ENCODE results near the gene PLS3. TPM values are rescaled to one million over a fixed set of nuclear protein-coding genes. Genes with fewer than 3 reads are reported as not detected.
A peak's percentile ranks its signal among the peaks of the same experiment; 100 is the strongest.

PLS3 gene
- total and polyA plus RNA-seq, 2 donors (not counting 3 experiments of a cell fraction or from before 2014, with no cell fraction given): 120 to 329 TPM

DNA sequence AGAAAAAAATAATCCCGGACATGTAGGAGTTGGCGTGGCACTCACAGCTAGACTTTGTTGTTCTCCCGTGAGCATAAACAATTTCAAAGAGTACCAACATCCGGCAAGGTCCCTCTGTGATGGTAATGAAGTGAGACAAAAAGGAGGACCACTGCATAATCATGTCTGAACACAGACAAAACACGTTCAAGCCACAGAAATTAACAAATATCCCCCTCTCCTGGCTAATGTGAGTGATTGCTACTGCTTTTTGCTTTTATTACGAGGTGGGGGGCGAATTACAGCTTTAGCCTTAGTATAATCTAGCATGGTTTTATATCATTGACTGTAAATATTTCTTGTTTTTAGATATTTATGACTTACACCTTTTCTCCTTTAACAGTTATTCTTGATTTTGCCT lies 118.5 kb downstream of the PLS3 start:
- Histone ChIP-seq H3K36me3 (ENCODE audit: control insufficient read depth in 2 of 2, extremely low read depth in 1 of 2, insufficient read depth in 2 of 2, low read length in 2 of 2) (no peaks in the 10 kb centered on the region), H4K20me1 (replicated peaks; ENCODE audit: control insufficient read depth, extremely low read depth, insufficient read depth, low read length) (no peaks in the 10 kb centered on the region), H3K27ac (ENCODE audit: insufficient read depth, low read depth, low read length) (no peak overlapping the region), H2AFZ (ENCODE audit: low read depth, low read length) (no peak overlapping the region), H3K9ac (replicated peaks; ENCODE audit: extremely low read depth, insufficient read depth, low read length) (no peak overlapping the region), H3K4me1 (ENCODE audit: control insufficient read depth, extremely low read depth, insufficient read depth, low read length) (no peaks in the 10 kb centered on the region), H3K9me3 (replicated peaks; ENCODE audit: control insufficient read depth, insufficient read depth, low read length) (no peaks in the 10 kb centered on the region), H3K27me3 (ENCODE audit: control insufficient read depth in 2 of 2, insufficient read depth in 2 of 2, low read length in 2 of 2) (no peaks in the 10 kb centered on the region), H3K79me2 (ENCODE audit: control insufficient read depth, insufficient read depth, low read length) (no peaks in the 10 kb centered on the region), H3K4me3 (replicated peaks in 1 of 3; ENCODE audit: insufficient read depth in 1 of 3, low read depth in 1 of 3, low read length in 3 of 3) (no peak overlapping the region), H3K4me2 (ENCODE audit: insufficient read depth, low read length) (no peak overlapping the region), H3K9me1 (replicated peaks; ENCODE audit: control insufficient read depth, extremely low read depth, insufficient read depth, low read length) (no peaks in the 10 kb centered on the region)
- TF ChIP-seq GATA2 (IDR thresholded peaks at IDR 0.05; ENCODE audit: insufficient read depth, insufficient read length, low read depth, low read length) (no peak), MYC (IDR thresholded peaks at IDR 0.05; ENCODE audit: low read depth, low read length) (no peak)
- TF ChIP-seq, protein P1, sequence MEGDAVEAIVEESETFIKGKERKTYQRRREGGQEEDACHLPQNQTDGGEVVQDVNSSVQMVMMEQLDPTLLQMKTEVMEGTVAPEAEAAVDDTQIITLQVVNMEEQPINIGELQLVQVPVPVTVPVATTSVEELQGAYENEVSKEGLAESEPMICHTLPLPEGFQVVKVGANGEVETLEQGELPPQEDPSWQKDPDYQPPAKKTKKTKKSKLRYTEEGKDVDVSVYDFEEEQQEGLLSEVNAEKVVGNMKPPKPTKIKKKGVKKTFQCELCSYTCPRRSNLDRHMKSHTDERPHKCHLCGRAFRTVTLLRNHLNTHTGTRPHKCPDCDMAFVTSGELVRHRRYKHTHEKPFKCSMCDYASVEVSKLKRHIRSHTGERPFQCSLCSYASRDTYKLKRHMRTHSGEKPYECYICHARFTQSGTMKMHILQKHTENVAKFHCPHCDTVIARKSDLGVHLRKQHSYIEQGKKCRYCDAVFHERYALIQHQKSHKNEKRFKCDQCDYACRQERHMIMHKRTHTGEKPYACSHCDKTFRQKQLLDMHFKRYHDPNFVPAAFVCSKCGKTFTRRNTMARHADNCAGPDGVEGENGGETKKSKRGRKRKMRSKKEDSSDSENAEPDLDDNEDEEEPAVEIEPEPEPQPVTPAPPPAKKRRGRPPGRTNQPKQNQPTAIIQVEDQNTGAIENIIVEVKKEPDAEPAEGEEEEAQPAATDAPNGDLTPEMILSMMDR (IDR thresholded peaks at IDR 0.05; ENCODE audit: extremely low read depth in 1 of 2, insufficient read depth in 1 of 2, low read depth in 1 of 2, low read length in 2 of 2): peak; percentile 24
- FAIRE-seq (peak; percentile 82), DNase-seq (ENCODE audit: low read depth, low spot score) (peak; percentile 38)
- ChIA-PET CTCF (interaction anchor here (0.6 to 4.1 kb wide), 12 partner anchors 11 to 1053 kb away, joined by 3 to 53 read pairs (median 4); no protein-coding TSS in a partner anchor), POLR2A (interaction anchor here (0.7 kb wide), 2 partner anchors 34 to 530 kb away, joined by 6 to 7 read pairs; no protein-coding TSS in a partner anchor)
- BruUV-seq (replicated peaks): no TSS peak
- intact Hi-C loops (cut with micrococcal nuclease): loop anchor here (1.0 to 5.0 kb wide), 2 partner anchors 349 to 447 kb away; partner anchors contain the start of gene LRCH2
- dilution Hi-C loops (cut with MboI; ENCODE audit: extremely low pct_ligation_motif_present, low sequenced_read_pairs): no loop called here

DNA sequence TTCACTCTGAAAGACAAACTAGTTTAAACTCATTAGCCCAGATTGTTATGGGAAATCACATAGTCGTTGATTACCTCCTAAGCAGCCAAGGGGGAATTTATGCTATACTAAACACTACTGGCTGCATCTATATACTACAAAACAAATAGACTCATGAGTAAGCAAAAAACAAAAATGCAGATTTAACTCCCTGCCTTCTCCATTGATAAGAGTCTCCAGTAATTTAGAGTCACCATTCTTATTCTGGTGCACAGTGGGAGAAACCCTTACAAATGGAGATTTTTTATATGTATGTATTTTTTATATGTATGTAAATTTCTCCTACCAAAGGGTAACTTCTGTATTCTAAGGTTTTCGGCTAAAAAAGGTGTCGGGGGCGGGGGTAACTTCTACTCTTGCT lies 126.6 kb downstream of the PLS3 start:
- TF ChIP-seq MYC (IDR thresholded peaks at IDR 0.05; ENCODE audit: low read depth, low read length): no peak
- no peak for TF ChIP-seq POLR2A (IDR thresholded peaks at IDR 0.05; ENCODE audit: low read depth, low read length)
- TF ChIP-seq, protein P1 (IDR thresholded peaks at IDR 0.05; ENCODE audit: extremely low read depth in 1 of 2, insufficient read depth in 1 of 2, low read depth in 1 of 2, low read length in 2 of 2): no peak
- no peak for TF ChIP-seq GATA2 (IDR thresholded peaks at IDR 0.05; ENCODE audit: insufficient read depth, insufficient read length, low read depth, low read length)
- no peak for TF ChIP-seq FOS (IDR thresholded peaks at IDR 0.05; ENCODE audit: borderline replicate concordance, insufficient read depth, low read length)
- TF ChIP-seq, protein P2, sequence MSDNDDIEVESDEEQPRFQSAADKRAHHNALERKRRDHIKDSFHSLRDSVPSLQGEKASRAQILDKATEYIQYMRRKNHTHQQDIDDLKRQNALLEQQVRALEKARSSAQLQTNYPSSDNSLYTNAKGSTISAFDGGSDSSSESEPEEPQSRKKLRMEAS (IDR thresholded peaks at IDR 0.05; ENCODE audit: insufficient read depth, insufficient read length): no peak
- no peak for TF ChIP-seq POLR2AphosphoS5 (IDR thresholded peaks at IDR 0.05; ENCODE audit: insufficient read depth, low read depth, low read length)
- no peak for TF ChIP-seq JUN (IDR thresholded peaks at IDR 0.05; ENCODE audit: borderline replicate concordance, insufficient read depth, insufficient read length, low read depth)
- no peak for TF ChIP-seq EZH2 (IDR thresholded peaks at IDR 0.05; ENCODE audit: borderline replicate concordance, low read depth, low read length, severe bottlenecking)
- Histone ChIP-seq H4K20me1 (replicated peaks; ENCODE audit: control insufficient read depth, extremely low read depth, insufficient read depth, low read length) (no peaks in the 10 kb centered on the region), H3K9me1 (replicated peaks; ENCODE audit: control insufficient read depth, extremely low read depth, insufficient read depth, low read length) (no peaks in the 10 kb centered on the region), H3K79me2 (ENCODE audit: control insufficient read depth, insufficient read depth, low read length) (no peaks in the 10 kb centered on the region), H3K4me3 (replicated peaks in 1 of 3; ENCODE audit: insufficient read depth in 1 of 3, low read depth in 1 of 3, low read length in 3 of 3) (no peak overlapping the region), H3K4me1 (ENCODE audit: control insufficient read depth, extremely low read depth, insufficient read depth, low read length) (peaks cover 8% of the 10 kb centered on the region), H3K4me2 (ENCODE audit: insufficient read depth, low read length) (no peak overlapping the region), H3K27me3 (ENCODE audit: control insufficient read depth in 2 of 2, insufficient read depth in 2 of 2, low read length in 2 of 2) (no peaks in the 10 kb centered on the region), H3K36me3 (ENCODE audit: control insufficient read depth in 2 of 2, extremely low read depth in 1 of 2, insufficient read depth in 2 of 2, low read length in 2 of 2) (no peaks in the 10 kb centered on the region), H3K9me3 (replicated peaks; ENCODE audit: control insufficient read depth, insufficient read depth, low read length) (no peaks in the 10 kb centered on the region), H3K9ac (replicated peaks; ENCODE audit: extremely low read depth, insufficient read depth, low read length) (no peak overlapping the region), H2AFZ (ENCODE audit: low read depth, low read length) (no peak overlapping the region), H3K27ac (ENCODE audit: insufficient read depth, low read depth, low read length) (no peak overlapping the region)
- DNase-seq (ENCODE audit: low read depth, low spot score) (no peak), FAIRE-seq (no peak)
- intact Hi-C loops (cut with micrococcal nuclease): no loop called here
- dilution Hi-C loops (cut with MboI; ENCODE audit: extremely low pct_ligation_motif_present, low sequenced_read_pairs): no loop called here
- BruUV-seq (replicated peaks): no TSS peak
- ChIA-PET CTCF (no interaction called here), POLR2A (no interaction called here)
